SU-DHL-6 (cell line): Measurements from ENCODE around the gene ARSK.

ENCODE experiments used
- H2AFZ ChIP-seq: fragments of 200-600 bp; sonication (generic); 2 replicates; pipeline ENCODE4 v1.6.1; 2014; ENCODE audit warnings: low read depth, mild to moderate bottlenecking, moderate library complexity, mixed read lengths, antibody characterized with exemption, low read length; ENCODE audit not compliant: severe bottlenecking
- H3F3A ChIP-seq: fragments of 200-600 bp; shearing (Covaris generic); 2 replicates; pipeline ENCODE4 v1.6.0; 2016; ENCODE audit warnings: antibody characterized with exemption, mild to moderate bottlenecking; ENCODE audit not compliant: insufficient read depth
- H3K27ac ChIP-seq: fragments of 200-600 bp; sonication (generic); 2 replicates; pipeline ENCODE4 v1.5.1; 2016; ENCODE audit warnings: low read depth, mild to moderate bottlenecking, low read length, moderate library complexity, mixed read lengths
- H3K27me3 ChIP-seq: fragments of 200-600 bp; sonication (generic), shearing (Covaris generic); 2 replicates; pipeline ENCODE4 v1.6.0; 2014; ENCODE audit warnings: mild to moderate bottlenecking, low read length
- H3K36me3 ChIP-seq: fragments of 200-600 bp; sonication (generic); 2 replicates; pipeline ENCODE4 v1.6.1; 2014; ENCODE audit warnings: mild to moderate bottlenecking, low read length, mixed read lengths
- H3K4me2 ChIP-seq: fragments of 300-600, 200-600 bp; shearing (Covaris generic), sonication (generic); 2 replicates; pipeline ENCODE4 v1.6.0; 2014; ENCODE audit warnings: low read length, low read depth, mild to moderate bottlenecking; ENCODE audit not compliant: poor library complexity, severe bottlenecking
- H3K4me3 ChIP-seq: fragments of 200-600 bp; sonication (generic); 2 replicates; pipeline ENCODE4 v1.5.1; 2014; ENCODE audit warnings: antibody characterized with exemption, low read length, mild to moderate bottlenecking, mixed read lengths; ENCODE audit not compliant: insufficient read depth, poor library complexity, severe bottlenecking
- H3K79me2 ChIP-seq: fragments of 200-600 bp; sonication (generic); 2 replicates; pipeline ENCODE4 v1.6.1; 2014; ENCODE audit warnings: mild to moderate bottlenecking, low read length, moderate library complexity; ENCODE audit not compliant: insufficient read depth
- H3K9ac ChIP-seq: fragments of 200-600 bp; sonication (generic); 2 replicates; pipeline ENCODE4 v1.7.0; 2014; ENCODE audit warnings: mild to moderate bottlenecking, low read length
- H3K9me2 ChIP-seq: fragments of 200-600 bp; sonication (generic); replicated peaks from 2 replicates; pipeline ENCODE4 v1.6.1; 2014; ENCODE audit warnings: low read length; ENCODE audit not compliant: insufficient read depth
- H3K9me3 ChIP-seq: fragments of 200-600 bp; sonication (generic); 2 replicates; pipeline ENCODE4 v1.6.1; 2014; ENCODE audit warnings: low read length, mixed read lengths; ENCODE audit not compliant: insufficient read depth
- H4K20me1 ChIP-seq: fragments of 200-600 bp; sonication (generic); 2 replicates; pipeline ENCODE4 v1.6.1; 2014; ENCODE audit warnings: low read depth, mild to moderate bottlenecking, antibody characterized with exemption, low read length, moderate library complexity, mixed read lengths
- EZH2phosphoT487 ChIP-seq: fragments of 200-600 bp; sonication (generic), shearing (Covaris generic); conservative IDR thresholded peaks from 2 replicates; pipeline ENCODE4 v1.6.1; 2018; ENCODE audit warnings: mild to moderate bottlenecking, antibody characterized with exemption, low read length, moderate library complexity, mixed read lengths
- TF ChIP-seq, protein P1 (sequence below): fragments of 200-600 bp; sonication (generic); IDR thresholded peaks from one replicate; pipeline ENCODE4 v1.5.1; 2017; ENCODE audit warnings: antibody characterized with exemption, mild to moderate bottlenecking, low read length, moderate library complexity; ENCODE audit not compliant: insufficient read depth, poor library complexity, severe bottlenecking

ARSK gene

DNA sequence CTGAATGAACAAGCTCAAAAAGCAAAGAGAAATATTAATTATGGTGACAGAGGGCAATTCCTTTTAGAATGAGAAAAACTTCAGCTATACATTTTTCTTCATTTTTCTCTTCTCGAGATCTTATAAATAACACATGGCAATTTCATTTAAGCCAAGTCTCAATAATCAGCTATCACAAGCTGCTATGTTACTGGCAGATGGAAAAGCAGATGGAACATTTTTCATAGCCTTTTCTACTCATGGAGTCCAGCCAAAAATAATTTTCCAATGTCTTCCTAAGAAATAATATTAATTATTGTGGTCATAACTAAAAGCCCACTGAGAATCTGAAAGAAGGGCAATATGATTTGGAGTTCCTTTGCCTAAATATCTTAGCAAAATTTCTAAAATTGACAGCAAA lies 35.8 kb upstream of the ARSK start:
- H3K9me3 ChIP-seq: no peaks in the 10 kb centered on the region
- TF ChIP-seq, protein P1, sequence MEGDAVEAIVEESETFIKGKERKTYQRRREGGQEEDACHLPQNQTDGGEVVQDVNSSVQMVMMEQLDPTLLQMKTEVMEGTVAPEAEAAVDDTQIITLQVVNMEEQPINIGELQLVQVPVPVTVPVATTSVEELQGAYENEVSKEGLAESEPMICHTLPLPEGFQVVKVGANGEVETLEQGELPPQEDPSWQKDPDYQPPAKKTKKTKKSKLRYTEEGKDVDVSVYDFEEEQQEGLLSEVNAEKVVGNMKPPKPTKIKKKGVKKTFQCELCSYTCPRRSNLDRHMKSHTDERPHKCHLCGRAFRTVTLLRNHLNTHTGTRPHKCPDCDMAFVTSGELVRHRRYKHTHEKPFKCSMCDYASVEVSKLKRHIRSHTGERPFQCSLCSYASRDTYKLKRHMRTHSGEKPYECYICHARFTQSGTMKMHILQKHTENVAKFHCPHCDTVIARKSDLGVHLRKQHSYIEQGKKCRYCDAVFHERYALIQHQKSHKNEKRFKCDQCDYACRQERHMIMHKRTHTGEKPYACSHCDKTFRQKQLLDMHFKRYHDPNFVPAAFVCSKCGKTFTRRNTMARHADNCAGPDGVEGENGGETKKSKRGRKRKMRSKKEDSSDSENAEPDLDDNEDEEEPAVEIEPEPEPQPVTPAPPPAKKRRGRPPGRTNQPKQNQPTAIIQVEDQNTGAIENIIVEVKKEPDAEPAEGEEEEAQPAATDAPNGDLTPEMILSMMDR: no peak
- no peak for TF ChIP-seq EZH2phosphoT487
- no peak overlapping the region for H2AFZ ChIP-seq
- H3K27me3 ChIP-seq: no peaks in the 10 kb centered on the region
- H3F3A ChIP-seq: no peaks in the 10 kb centered on the region
- peaks cover 94% of the 10 kb centered on the region for H3K36me3 ChIP-seq
- no peak overlapping the region for H3K27ac ChIP-seq
- no peak overlapping the region for H3K9ac ChIP-seq
- H3K4me3 ChIP-seq: no peak overlapping the region
- no peaks in the 10 kb centered on the region for H4K20me1 ChIP-seq
- H3K79me2 ChIP-seq: no peaks in the 10 kb centered on the region
- H3K4me2 ChIP-seq: no peak overlapping the region
- H3K9me2 ChIP-seq: no peaks in the 10 kb centered on the region

- no peak overlapping the region for H3K4me2 ChIP-seq
- no peak overlapping the region for H3K4me3 ChIP-seq
- peaks cover 94% of the 10 kb centered on the region for H3K36me3 ChIP-seq
- H3K9me3 ChIP-seq: no peaks in the 10 kb centered on the region
- H3K9me2 ChIP-seq: no peaks in the 10 kb centered on the region
- H3K9ac ChIP-seq: no peak overlapping the region
- H2AFZ ChIP-seq: no peak overlapping the region
- no peak overlapping the region for H3K27ac ChIP-seq
- H3K79me2 ChIP-seq: no peaks in the 10 kb centered on the region
- H4K20me1 ChIP-seq: no peaks in the 10 kb centered on the region
- no peak for TF ChIP-seq EZH2phosphoT487
- TF ChIP-seq, protein P1: no peak
- H3F3A ChIP-seq: no peaks in the 10 kb centered on the region
- no peaks in the 10 kb centered on the region for H3K27me3 ChIP-seq
Measured at GRCh38 chr5:95519681-95520080, 35.2 kb upstream of the ARSK start.

GRCh38 chr5:95520206-95520605 lies 34.7 kb upstream of the ARSK start:
- H3K36me3 ChIP-seq: peaks cover 88% of the 10 kb centered on the region

More at GRCh38 chr5:95520206-95520605, 34.7 kb upstream of the ARSK start:
- no peaks in the 10 kb centered on the region for H3F3A ChIP-seq
- no peaks in the 10 kb centered on the region for H3K79me2 ChIP-seq
- H2AFZ ChIP-seq: no peak overlapping the region
- H3K27me3 ChIP-seq: no peaks in the 10 kb centered on the region
- H3K9ac ChIP-seq: no peak overlapping the region
- no peak for TF ChIP-seq EZH2phosphoT487
- TF ChIP-seq, protein P1: no peak
- no peaks in the 10 kb centered on the region for H3K9me3 ChIP-seq
- no peak overlapping the region for H3K4me2 ChIP-seq
- H3K9me2 ChIP-seq: no peaks in the 10 kb centered on the region
- no peak overlapping the region for H3K4me3 ChIP-seq
- H4K20me1 ChIP-seq: no peaks in the 10 kb centered on the region
- no peak overlapping the region for H3K27ac ChIP-seq
